Stimulated activated CD8-positive, alpha-beta memory T cell treated with anti-CD3 and anti-CD28 coated beads, Interleukin-4, amount 100 ng/mL, for 48 hours (primary cell): ENCODE data around the gene SCUBE1.

Source experiments
- DNase-seq: peaks from one replicate; pipeline ENCODE4 v3.0.0-alpha.2; 2020

SCUBE1 gene

DNA sequence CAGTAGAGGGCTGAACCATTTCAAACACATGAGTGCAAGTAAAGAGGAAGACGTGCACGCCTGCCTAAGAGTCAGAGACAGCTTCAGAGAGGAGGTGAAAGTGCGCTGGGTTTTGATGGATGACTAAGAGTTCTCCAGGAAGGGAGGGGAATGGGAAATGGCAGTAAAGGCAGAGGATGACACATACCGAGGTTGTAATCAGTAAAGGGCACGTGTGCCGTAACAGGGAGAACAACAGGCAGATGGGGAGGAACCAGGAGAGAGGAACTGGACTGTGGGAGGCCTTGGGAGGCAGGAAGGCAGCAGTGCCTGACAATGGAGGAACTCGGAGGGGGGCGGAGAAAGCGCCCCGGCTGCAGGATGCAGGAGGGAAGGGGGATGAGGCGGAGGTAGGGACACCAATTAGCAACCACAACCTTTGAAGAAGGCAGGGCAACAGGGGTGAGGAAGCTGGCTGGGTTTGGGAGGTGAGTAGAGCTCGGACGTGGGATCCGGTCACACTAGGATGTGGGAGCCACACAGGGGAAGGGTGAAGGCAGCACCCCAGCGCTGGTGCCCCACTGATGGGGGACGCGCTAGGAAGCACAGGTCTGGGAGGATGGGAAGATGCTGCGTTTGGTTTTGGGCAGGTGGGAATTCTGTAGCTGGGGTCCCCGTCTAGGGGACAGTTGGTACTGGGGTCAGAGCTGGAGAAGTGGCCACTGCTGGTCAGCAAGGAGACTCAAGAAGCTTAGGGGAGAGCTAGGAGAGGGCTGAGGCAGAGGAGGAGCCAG is 67.4 kb downstream of the SCUBE1 start:
- no peak for DNase-seq

DNA sequence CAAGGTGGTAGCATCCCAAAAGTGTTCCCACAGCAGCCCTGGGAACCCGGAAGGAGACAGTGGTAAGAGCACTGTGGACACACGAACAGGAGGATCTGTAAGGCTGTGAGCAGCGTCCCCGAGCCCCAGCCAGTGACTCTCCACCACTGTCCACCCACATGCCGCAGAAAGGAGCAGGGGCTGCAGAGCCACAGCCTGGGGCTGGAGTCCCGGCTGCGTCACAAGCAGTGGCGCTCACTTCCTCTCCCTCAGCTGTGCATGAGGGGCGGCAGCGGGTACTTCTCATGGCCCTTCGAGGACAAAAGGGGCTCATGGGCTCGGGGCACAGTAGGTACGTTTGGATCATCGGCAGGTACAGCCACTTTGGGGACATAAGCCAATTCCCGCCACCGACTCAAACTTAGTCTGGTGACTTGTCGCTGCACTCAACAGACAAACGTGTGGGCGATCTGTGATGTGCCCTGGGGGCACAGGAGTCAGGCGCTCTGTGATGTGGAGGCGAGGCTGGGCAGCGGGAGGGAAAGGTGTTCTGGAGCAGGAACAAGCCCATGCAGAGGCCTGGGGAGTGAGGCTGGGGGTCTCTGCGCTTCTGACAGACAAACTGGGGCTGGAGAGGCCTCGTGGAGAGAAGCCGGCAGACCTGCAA is 68.5 kb downstream of the SCUBE1 start:
- DNase-seq, result no peak

DNA sequence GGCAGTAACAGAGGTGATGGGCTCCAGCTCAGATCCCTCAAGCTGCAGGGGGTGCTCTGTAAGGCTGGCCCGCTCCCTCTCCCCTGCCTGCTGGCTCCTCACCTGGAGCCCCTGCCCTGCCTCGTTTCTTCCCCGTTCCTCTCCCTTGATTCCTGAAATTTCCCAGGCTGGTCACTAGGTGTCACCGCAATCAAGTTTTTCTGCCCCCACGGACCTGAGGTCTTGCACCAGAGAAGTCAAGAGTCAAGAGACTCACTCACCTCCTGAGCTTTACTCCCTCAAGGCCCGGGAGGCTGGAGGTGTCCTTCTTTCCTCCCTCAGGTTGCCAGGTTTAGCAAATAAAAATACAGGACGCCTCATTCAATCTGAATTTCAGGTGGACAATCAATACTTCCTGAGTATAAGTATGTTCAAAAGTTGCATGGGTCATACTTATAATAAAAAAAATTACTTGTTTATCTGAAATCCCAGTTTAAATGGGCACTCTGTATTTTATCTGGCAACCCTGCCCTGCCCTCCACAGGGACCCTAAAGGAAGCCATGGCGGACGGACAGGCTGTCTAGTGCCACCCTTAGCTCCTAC is 69.2 kb downstream of the SCUBE1 start:
- peak; percentile 51 for DNase-seq

DNA sequence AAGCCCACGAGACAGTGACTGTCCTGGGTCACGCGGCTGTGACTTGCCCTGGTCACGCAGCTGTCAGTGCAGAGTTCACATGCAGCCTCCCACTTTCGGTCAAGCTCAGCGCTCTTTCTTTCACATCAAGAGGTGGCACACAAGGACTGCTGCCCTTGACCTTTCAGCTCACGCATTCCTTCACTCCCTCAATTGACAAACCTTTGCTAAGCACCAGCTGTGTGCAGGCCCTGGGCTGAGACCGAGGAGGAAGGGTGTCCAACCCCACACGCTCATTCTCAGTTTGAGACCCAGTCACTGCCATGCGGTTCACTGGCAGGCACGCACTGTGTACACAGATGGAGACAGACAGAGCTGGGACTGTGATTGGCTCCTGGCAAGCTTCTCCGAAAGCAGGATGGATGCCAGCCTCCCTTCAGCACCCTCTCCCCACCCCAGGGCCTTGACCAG is 70.3 kb downstream of the SCUBE1 start:
- DNase-seq, result no peak

GRCh38 chr22:43272301-43272700 is 70.9 kb downstream of the SCUBE1 start:
- DNase-seq, result no peak

DNA sequence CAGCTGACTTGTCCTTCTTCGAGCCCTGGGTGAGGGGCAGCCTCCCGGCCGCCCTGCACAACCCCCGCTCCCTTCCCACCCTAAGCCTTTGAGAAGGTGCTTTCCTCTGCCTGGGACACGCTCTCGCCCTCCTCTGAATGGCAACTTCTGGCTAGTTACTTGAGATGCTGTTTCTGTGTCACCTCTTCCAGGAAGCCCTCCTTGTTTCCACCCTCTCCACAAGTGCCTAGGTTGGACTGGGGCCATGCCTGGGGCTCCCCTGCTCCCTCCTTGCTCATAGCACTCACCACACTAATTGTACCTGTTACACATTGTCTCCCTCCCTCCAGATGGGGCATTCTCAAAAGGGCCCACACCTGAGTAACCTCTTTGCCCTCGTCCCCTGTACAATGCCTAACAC is 72.2 kb downstream of the SCUBE1 start:
- no peak for DNase-seq

- no peak for DNase-seq
Observed at GRCh38 chr22:43270314-43270908, 72.8 kb downstream of the SCUBE1 start.

- DNase-seq, result no peak
Observed at GRCh38 chr22:43269646-43270045, 73.5 kb downstream of the SCUBE1 start.

DNA sequence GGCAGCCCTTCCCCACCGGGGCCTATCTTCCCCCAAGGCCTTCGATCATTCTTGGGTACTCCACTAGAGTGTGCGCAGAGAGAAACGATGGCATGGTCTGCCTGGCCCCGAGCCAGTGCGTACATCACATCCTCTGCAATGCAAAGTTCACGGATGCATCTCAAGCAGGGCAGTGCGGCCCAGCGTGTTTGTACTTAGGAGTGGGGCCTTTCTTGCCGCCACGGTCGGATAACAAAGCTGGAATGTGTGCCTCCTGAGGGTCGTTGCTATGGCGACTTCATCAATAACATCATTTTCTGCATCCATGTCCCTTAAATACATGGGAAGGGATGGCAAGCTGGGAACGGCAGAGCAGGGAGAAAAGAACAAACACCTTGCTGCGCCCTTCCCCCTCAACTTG is 73.9 kb downstream of the SCUBE1 start:
- no peak for DNase-seq

GRCh38 chr22:43267981-43268660 is 75.1 kb downstream of the SCUBE1 start:
- no peak for DNase-seq

DNA sequence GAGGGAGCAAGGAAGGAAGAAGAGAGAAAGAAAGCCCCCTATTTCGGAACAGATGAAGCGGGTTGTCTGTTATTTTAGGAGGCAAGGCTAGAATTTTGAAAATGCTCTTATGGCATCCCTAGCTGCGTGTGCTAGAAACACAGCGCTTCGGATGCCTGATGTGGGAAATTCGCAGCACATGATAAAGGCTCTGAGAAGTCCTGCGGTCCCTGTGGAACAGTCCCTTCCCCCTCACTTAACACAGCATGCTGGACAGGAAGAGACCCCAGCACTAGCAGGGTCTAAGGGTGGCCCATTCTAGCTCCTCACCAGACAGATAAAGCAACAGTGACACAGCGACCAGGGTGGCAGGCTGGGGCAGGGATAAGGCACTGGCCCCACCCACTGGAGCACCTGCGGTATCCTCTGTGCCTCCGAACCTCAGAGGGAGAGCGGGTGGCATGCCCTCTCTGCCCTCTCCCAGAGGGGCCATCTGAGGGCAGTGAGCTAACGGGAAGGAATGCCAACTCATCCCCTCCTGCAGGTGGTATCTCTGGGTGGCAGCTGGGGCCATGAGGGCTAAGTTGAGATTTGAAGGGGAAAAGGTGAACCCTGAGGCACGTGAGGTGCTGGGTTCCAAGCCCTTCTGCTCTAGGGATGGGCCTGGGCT is 75.7 kb downstream of the SCUBE1 start:
- DNase-seq, result no peak

DNA sequence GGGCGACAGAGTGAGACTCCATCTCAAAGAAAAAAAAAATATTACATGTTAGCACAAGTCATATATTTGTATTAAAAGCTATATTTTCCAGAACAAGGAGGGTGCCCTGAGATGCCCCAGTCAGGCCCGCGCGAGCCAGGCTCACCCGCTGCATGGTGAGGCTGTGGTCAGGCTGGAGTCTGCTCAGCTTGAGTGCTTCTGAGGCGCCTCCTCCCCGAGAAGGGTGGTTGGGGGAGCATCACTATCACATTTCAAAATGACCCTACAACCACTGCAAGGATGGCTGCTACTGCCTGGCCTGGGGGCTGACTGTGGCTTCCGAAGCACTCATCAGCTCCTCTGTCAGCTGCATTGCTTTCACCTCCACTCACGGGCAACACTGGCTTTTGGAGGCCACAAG is 77.1 kb downstream of the SCUBE1 start:
- no peak for DNase-seq

- peak; percentile 87 for DNase-seq
Observed at GRCh38 chr22:43263645-43264514, 79.3 kb downstream of the SCUBE1 start.

DNA sequence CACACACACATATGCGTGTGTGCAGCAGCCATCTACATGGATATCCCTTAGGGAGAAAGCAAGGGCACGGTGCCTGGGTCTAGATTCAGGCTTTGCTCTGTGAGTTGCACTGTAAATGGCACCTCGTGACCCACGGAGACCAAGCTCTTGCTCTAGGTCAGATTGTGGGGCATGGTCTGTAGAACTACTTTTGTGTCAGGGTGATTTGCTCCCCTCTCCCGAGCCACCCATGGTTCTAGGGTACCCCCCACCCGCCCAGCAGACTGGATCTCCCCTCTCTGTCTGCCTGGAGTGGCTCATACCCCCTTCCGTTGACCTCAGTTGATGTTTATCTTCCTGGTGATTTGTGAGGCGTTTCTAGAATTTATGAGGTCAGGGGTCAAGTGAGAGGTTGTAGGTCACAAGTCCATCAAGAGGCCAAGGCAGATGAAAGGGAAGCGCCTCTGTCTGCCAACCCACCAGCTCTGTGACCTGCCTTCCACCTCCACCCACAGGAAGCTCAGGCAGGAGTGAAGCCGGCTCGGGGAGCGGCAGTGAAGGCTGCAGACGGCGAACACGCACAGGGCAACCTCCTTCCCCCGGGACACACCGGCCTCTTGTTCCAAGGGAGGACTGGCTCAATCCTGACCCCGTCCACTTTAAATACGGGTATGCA is 80.1 kb downstream of the SCUBE1 start:
- DNase-seq, result peak; percentile 48

DNA sequence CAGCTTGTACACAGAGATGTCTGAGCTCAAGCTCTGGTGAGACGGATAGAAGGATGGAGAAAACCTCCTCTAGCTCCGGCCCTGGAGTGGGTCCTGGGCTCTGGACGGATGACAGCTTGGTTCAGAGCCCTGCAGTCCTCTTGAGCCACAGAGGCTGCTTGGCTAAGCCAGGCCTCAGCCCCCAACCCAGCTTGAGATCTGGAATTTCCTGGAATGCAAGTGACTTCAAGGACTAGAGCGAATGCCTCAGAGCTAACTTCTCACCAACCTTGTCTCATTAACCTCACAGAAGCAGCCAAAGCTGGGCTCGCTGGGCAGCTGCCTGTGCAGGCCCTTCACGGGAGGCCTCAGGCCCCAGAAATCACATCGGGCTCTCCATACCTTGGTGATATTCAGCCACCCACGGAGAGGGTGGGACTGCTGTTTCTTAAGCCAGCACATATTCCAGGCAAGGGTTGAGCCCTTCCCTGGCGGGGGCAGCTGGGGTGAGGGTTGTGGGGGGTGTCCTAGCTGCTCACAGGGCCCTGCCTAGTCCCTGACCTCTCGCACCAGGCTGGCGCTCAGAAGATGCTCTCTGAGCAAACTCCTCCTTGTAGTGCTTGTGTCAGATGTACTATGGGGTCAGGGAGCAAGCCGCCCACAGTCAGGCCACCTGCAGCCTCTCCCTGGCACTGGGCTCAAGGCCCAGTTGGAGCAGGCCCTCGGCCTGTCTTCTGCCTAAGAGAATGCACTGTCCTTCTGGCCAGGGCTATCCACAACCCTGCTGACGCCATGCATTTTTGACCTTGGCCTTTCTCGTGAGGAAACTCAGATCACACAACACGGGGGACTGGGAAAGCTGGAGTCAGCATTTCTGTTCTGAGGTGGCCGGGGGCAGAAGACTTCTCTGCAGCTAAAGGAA is 82.6 kb downstream of the SCUBE1 start:
- no peak for DNase-seq

GRCh38 chr22:43257961-43258360 is 85.2 kb downstream of the SCUBE1 start:
- no peak for DNase-seq

- no peak for DNase-seq
Observed at GRCh38 chr22:43257549-43257948, 85.6 kb downstream of the SCUBE1 start.

GRCh38 chr22:43256976-43257545 is 86.1 kb downstream of the SCUBE1 start:
- no peak for DNase-seq

DNA sequence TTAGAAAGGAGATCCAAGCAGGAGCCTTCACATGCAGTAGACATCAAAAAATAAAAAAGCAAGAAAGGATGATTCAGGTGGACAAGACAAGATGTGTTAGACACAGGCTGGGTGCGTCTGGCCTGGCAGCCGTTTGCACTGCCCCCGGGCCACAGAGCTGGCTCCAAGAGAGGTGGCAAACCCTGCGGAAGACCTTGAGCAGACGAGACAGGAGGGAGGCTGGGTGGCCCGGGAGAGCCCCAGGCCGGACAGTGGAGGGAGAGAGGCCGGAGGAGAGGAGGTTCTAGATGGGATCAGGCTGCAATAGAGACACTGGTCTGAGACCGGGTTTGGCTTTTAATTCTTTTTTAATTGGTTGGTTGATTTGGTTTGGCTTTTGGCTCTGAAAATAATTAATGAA is 86.6 kb downstream of the SCUBE1 start:
- DNase-seq, result no peak

GRCh38 chr22:43255299-43255698 is 87.9 kb downstream of the SCUBE1 start:
- no peak for DNase-seq
